NCI-H2196 treated with DMSO at 0.1 percent for 48 hours (cell line): ENCODE results near the gene PITPNM1.
A peak's percentile ranks its signal among the peaks of the same experiment; 100 is the strongest.
"Not testable (repeated sequence)": the region's sequence is repeated elsewhere in the genome, so short reads cannot be mapped to it uniquely, and the experiment has no call there.

Source experiments
- DNase-seq: peaks from one replicate; lab custom pipeline; 2025; ENCODE audit not compliant: unreplicated experiment; lab: John Stamatoyannopoulos, UW

Gene PITPNM1

DNA sequence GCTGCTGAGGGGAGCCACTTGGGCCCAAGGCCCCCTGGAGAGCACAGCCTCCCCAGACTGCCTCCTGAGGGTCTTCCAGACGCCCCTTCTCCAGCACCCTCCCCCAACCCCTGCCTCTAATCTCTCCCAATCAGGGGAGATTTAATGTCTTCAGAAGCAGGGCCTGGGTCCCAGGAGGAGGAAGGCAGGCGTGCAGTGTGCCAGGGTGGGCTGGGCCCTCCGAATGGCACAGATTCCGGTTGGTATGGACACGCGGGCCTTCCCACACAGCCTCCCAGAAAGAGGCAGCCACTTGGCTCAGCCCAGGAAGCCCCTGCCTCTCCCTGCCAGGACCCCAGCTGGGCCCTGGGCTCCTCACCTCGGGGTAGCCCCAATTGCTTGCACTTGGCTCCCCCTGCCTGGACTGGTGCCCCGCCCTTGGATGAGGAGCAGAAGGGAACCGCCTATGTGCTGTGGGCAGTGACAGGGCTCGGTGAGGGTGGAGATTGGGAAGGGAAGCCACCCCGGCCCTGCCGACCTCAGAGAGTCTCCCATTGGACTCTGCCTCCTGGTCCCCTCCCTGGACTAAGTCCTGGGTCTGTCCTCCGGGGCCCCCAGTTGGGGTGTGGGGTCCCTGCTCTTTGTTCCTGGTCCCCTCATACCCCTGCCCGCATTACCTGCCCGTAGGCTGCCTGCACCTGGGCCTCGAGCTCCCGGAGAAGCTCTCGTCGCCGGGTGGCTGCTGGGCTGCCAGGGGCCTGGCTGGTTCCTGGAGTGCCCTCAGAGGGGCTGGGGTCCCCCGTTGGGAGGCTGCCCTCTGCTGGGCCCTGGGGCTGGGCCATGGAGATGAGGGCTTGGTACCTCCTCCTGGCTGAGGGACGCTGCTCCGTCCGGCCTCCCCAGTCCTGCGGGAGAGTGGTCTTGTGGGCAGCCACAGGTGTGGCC is 18.7 kb upstream of the PITPNM1 start:
- no peak for DNase-seq

DNA sequence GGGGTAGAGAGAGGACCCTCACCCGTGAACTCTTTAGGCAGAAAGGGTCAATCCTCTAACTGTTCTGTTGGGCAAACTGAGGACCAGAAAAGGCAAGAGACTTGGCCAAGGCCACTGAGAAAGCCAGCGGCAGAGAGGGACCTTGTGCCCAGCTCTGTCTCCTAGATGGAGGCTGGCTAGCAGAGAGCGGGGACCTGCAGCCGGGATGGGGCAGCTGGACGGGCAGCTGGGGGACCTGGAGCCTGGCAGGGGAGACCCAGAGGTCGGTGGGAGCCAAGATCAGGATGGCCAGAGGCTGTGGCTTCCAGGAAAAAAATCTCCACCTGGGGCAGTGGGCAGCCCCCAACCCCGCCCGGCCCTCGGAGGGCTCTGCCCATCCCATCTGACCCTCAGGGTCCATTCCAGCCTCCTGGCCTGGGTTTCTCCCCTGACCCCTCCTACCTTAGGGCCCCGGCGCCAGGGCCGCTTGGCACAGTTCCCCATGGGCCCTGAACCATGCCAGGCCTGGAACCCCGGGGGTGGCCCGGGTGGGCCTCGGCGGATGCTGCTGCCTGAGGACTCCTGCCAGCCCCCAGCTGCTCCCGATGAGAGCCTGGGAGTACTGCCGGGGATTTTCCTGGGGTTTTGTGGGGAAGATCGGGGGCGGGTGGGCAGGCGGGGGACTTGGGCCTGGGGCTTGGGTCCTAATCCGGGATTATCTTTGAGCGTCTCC is 17.8 kb upstream of the PITPNM1 start, which contains the start of gene CABP2:
TSS of gene CABP2 (minus strand) at position 603 of the 712 bp plus-strand sequence. CDS start at position 483, 120 bp downstream.
- DNase-seq = no peak

DNA sequence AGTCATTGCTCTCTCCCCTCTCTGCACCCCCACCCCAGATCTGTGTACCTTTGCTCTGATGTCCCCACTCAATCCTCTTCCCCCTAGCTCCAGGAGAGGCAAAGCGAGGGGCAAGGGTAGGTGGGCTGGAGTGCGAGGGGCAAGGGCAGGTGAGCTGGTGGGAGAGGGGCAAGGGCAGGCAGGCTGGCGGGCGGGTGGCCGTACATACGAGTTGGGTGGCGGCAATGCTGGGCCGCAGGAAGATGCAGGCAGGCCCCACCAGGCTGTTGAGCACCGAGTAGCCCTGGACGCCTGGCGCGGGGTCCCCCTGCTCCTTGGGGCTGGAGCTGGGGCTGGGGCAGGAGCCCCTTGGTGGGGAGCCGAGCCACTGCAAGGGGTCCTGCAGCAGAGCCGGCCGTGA is 17.2 kb upstream of the PITPNM1 start:
- no peak for DNase-seq

DNA sequence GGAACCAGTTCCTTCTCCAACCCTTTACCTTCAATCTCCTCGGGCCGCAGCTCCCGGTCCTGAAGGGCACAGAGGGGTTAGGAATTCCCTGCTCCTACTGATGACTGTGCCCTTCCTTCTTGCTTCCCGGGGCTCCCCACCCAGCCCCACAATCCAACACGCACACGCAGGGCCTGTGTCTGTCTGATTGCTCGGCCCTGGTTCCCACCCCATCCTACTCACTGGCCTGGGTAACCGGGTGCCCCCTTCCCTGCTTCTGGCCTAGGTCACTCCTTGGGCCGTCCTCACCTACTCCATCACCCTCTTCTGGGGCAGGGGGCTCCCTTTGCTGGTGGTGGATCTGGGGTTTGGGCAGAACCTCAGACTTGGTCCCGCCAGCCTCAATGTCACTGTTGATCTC is 16.8 kb upstream of the PITPNM1 start:
- DNase-seq = no peak

DNA sequence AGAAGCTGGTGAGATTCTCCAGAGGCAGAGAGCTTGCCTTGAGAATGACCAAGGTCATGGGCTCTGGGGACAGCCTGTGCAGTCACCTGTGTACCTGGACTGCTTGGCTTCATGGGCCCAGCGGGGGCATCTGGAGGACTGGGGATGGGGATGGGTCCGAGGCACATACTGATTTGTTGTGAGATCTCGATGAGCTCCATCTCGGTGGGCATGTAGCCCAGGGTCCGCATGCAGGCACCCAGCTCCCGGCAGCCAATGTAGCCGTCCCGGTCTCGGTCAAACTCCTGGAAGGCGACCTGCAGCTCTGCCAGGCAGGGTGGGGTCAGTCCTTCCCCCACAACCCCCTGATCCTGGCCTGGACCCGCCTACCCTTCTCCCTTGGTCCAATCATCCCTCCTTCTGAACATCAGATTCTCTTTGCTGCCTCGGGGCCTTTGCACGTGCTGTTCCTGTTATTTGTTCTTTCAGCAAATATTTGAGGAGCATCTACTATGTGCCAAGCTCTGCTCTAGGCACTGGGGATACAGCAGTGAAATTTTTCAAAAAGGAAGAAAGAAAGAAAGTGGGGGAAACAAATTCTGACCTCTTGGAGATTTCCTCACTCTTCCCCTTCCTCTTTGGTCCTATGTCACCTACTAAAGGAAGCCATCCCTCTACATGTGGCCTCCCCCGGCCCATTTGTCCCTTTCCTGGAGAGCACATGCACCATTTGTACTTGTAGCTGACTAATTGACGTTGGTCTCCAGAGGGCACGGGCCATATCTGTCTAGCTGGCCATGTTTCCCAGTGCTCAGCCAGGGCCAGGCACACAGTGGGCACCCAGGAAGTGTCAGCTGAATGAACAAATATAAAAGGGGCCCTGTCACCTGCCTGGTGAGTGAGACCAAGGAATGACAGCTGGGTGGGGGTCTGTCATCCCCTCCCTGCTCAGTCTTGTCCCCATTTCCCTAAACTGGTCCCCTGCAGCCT is 16.0 kb upstream of the PITPNM1 start:
- DNase-seq = no peak

DNA sequence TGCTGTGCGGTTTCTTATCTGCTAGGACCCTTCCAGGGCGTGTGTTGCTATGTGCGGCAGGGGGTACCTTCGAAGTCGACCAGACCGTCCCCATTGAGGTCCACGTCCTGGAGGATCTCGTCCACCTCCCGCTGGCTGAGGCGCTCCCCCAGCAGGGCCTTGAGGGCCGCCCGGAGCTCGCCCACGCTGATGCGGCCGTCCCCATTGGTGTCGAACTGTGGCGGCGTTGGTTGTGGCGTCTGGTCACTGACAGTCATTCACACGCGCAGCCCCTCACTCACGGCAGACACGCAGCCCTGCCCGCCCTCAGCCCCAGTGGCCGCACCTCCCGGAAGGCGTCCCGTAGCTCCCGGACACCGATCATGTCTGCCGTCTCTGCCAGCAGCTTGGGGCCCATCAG is 14.6 kb upstream of the PITPNM1 start:
- no peak for DNase-seq

DNA sequence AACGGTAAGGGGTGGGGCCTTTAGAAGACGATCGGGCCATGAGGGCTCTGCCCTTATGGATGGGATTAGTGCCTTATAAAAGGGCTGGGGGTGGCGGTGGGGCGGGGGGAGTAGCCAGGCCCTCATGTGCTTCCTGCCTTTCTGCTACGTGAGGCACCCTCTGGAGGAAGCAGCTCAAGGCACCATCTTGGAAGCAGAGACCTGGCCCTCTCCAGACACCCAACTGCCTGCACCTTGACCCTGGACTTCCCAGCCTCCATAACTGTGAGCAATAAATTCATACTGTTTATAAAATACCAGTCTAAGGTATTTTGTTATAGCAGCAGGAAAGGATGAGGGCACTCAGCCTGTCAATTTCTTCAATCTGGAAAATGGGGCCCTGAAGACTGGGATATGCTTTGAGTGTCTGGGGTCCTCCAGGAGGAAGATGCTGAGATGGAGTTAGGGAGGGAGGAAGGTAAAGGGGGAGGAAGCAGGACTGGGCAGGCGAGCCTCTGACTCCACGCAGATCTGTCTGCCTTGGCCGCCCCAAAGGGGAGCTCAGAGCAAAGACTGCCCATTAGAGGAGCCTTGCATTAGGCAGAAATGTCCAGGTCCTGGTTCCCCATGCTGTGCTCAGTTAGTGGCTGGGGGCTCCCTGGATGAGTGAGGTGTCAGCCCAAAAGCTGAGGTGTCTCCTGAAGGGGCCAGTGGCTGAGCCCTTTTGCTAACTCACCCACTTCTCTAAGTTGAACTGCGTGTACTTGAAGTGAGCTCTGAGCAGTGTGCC is 12.8 kb upstream of the PITPNM1 start:
- DNase-seq = no peak

DNA sequence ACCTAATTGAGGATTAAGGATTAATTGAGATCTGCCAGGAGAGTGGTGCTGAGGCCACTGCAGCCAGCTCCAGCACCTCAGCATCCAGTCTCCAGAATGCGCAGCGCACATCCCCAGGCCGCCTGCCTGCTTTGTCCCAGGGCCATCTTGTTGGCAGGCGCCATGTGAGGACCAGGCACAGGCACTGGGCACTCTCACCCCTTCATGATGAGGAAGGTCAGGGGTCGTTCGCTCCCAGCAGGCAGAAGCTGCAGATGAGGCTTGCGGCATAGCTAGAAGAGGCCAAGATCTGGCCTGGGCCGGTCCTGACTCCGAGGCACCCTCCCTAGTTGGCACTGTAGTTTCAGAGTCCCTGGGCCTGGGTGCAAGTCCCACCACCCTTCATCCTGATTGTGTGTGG is 11.6 kb upstream of the PITPNM1 start:
- DNase-seq = no peak

DNA sequence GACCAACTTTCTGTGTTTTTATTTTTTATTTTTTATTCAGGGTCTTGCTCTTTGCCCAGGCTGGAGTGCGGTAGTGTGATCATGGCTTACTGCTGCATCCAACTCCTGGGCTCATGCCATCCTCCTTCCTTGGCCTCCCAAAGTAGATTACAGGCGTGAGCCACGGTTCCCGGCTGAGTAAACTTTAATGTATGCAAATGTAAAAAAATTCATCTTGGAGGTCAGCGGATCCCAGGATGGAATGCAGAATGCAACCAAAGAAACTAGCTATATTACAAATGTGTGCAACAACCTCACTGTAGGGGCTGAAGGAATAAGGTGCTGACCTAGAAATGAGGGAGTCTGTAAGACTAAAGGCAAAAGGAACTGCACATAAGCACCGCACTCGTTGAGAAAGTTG is 9.0 kb upstream of the PITPNM1 start:
- no peak for DNase-seq

DNA sequence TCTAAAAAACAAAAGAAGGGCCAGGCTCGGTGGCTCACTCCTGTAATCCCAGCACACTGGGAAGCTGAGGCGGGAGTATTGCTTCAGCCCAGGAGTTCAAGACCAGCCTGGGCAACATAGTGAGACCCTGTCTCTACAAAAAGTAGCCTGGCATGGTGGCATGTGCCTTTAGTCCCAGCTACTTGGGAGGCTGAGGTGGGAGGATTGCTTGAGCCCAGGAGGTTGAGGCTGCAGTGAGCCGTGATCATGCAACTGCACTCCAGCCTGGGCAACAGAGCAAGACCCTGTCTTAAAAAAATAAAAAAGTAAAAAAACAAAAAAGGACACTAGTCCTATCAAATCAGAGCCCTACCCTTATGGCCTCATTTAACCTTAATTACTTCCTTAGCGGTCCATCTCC is 6.4 kb upstream of the PITPNM1 start:
- DNase-seq = not testable (repeated sequence)

DNA sequence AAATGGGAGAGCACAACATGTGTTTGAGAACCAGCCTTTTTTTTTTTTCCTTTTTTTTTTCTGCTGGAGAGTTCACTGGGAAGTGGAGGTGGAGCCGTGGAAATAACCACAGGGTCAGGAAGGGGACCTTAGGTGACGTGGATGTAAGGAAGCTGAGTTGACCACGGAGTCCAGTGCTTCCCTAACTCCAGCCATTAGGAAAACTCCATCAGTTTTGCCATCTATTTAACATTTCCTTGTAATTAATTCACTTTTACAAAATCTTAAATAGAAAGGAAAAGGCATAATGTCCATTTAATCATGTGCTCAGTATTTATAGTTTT is 4.8 kb upstream of the PITPNM1 start:
- no peak for DNase-seq

DNA sequence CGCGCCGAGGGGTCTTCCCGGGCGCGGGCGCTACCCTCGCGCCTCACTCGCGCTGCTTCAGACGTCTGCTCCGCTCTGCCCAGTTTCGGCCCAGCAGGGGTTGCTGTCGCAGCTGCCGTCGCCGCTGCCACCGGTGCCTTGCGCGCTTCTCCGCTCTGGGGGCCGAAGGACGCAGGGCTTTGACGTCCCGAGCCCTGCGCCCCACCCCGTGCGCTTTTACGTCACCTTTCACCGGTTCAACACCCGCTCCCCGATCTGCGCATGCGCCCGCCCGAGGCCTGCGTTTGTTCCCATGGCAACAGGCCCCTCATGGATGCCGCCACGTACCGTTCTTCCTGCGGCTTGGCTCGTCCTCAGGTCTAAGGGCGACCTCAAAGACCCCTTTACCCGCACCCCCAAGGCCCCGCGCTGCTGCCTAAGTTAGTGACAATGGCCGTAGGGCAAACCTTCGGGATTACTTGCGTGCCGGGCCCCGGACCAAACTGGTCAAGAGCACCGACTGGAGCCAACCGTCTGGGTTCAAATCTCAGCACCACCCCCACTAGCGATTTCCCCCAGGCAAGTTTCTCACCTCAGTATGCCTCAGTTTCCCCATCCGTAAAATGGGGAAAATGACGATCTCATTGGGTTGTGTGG is 3.4 kb upstream of the PITPNM1 start:
- DNase-seq = peak; percentile 93

DNA sequence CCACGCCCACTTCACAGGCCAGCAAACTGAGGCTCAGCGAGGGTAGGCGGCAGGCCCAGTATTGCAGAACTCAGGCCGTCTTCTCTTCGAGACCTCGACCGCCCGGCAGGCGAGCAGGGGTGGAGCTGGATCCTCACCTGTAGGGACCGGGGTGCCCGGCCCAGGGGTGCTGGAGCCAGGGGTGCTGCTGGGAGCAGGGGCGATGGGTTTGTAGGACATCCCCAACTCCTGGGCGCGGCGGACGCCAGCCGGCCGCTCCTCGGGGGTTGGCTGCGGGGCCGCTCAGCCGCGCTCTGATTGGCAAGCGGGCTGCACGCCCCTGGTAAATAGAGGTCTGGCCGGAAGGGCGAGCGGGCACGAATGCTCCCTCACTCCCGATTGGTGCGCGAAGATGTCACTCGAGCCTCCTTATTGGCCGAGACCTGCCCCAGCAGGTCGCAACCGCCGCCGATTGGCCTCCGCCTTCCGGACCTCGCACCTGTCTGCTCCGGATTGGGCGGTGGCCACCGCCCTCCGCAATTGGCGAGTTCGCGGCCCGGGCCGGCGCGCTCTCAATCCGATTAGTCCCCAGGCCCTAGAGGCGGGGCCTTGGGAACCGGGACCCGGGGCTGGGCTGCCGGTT is 2.8 kb upstream of the PITPNM1 start, which contains the start of gene CDK2AP2:
TSS of gene CDK2AP2 (minus strand) at position 299 of the 622 bp plus-strand sequence. CDS start at position 219, 80 bp downstream.
- DNase-seq = peak; percentile 97

DNA sequence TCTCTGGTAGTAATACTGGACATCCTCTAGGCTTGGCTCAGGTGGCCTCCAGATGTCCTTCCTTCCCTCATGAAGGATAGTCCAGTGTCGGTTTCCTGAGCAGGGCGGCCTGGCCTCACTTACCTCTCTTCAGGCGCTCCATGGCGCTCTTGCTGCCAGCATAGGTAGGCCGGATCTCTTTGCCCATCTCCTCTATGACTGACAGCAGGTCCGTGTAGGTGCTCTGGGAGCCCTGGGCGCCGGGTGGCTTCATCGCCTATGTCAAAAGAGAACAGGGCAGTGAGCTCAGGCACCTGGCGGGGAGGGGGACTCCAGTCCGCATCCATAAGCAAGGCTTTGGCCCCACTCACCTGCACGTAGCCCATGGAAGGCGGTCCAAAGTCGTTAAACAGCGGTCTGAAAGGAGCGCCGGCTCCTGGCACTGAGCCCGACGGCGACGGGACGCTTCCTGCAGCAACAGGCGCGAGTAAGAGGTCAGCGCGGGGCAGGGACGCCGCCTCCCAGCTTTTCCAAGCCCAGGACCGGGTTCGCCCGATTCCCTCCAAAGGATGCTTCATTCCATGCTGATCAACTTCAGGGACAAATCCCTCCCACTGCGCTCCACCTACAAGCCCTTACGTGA is 2.2 kb upstream of the PITPNM1 start:
- peak; percentile 7 for DNase-seq

DNA sequence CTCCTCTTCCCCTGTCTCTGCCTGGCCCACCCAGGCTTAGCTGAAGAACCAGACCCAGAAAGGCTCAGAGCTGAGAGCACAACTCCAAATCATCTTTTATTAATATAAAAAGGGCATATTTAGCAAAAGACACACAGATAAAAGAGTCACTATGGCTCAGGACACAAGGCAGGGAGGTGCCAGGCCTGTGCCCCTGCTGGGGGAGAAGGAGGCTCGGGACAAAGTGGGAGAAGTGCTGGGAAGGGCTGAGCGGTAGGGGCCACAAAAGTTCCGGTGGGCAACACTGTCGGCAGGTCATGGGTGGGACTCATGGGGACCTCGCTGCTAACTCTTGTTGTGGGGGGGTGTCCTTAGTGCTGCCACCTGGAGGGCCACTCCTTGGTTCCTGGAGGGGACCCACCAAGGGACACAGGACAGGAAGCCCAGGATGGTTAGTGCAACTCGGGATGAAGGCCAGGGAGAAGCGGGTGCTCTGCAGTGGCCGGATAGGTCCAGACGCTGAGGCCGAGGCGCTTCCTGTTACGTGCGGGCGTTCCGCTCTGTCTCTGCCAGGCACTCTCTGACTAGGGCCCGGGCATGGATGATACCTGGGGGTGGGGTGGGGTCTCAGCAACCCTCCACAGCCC is 1.4 kb upstream of the PITPNM1 start:
- no peak for DNase-seq

DNA sequence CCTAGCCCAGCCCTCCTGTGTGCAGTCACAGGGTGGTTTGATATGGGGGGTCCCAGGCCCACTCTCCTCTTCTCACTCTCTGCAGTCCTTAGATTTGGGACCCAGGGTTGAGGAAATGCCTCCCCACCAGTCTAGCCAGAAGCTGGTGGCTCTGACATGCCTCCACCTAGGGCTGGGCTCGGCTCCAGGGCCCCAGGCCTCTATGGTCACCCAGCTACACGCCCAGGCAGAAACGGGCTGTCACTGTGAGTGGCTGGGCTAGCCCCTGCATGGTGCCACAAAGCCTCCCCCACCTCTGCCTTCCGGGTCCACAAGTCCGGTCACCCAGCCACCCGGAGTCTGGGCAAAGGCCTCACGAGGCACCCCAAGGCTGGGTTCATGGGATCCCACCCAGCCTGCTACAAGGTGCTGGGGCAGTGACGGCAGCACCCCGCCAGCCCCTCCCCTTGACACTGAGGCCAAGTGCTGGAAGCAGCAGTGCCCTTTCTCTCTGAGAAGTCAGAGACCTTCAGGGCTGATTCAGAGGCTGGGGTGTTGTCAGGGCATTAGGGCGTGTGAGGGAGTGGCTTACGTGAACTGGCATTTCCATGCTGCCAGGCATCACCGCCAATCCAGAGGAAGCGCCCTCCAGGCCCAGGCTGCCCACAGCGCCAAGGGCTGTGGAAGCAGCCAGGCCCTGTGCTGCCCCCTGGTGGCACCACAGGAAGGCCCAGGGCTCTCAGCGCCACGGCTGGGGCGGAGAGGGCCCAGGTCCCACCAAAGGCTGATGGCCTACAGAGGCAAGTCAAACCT is 638 bp upstream of the PITPNM1 start:
- peak; percentile 90 for DNase-seq
